Uterus (tissue), 2 donors: ENCODE results near the gene ANKRD30B.
"Not testable (repeated sequence)": the region's sequence is repeated elsewhere in the genome, so short reads cannot be mapped to it uniquely, and the experiment has no call there.

Source experiments
- POLR2A ChIP-seq, 2 donors: fragments of 450-650 bp; IDR thresholded peaks; one replicate each; pipeline ENCODE4 v1.6.1; 2016; ENCODE audit warnings: antibody characterized with exemption in 2 of 2, mild to moderate bottlenecking in 1 of 2, moderate library complexity in 1 of 2
- TF ChIP-seq, protein P1 (sequence below), 4 experiments: fragments of 200-600 bp in 2 of 4; fragments of 450-650 bp in 2 of 4; sonication (generic) in 2 of 4; IDR thresholded peaks; one replicate each; pipeline ENCODE4 v1.5.1; 2016 to 2019; ENCODE audit warnings: antibody characterized with exemption in 4 of 4, mild to moderate bottlenecking in 2 of 4, moderate library complexity in 1 of 4

DNA sequence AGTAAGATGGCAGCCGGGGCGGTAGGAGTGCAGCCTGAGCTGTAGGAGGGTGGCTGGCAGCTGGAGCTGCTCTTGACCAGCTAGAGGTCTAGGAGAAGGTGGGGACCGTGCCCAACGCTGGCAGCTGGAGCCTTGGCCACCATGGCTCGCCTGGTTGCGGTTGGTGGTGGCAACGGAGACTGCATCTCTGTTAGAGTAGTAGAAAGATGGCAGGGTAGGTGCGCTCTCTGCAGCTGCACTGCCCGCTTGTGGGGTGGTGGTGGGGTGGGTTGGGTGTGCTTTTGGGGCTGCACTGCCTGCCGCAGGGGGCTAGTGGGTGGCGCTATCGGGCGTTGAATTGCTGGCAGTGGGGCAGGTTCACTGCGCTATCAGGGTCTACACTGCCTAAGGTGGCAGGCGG, 118.5 kb downstream of the ANKRD30B start:
- not testable (repeated sequence) for TF ChIP-seq POLR2A (IDR thresholded peaks at IDR 0.05)
- TF ChIP-seq, protein P1, sequence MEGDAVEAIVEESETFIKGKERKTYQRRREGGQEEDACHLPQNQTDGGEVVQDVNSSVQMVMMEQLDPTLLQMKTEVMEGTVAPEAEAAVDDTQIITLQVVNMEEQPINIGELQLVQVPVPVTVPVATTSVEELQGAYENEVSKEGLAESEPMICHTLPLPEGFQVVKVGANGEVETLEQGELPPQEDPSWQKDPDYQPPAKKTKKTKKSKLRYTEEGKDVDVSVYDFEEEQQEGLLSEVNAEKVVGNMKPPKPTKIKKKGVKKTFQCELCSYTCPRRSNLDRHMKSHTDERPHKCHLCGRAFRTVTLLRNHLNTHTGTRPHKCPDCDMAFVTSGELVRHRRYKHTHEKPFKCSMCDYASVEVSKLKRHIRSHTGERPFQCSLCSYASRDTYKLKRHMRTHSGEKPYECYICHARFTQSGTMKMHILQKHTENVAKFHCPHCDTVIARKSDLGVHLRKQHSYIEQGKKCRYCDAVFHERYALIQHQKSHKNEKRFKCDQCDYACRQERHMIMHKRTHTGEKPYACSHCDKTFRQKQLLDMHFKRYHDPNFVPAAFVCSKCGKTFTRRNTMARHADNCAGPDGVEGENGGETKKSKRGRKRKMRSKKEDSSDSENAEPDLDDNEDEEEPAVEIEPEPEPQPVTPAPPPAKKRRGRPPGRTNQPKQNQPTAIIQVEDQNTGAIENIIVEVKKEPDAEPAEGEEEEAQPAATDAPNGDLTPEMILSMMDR (IDR thresholded peaks at IDR 0.05), result not testable (repeated sequence)
